Sigmoid colon (tissue), 4 donors: ENCODE data around the gene PAF1.

Experiments used
- CTCF ChIP-seq, 4 experiments: fragments of 450-650 bp in 3 of 4; fragments of 200-600 bp in 1 of 4; IDR thresholded peaks; one replicate each; pipeline ENCODE4 v1.5.1; 2016 to 2019; ENCODE audit warnings: antibody characterized with exemption in 4 of 4, mild to moderate bottlenecking in 3 of 4, moderate library complexity in 2 of 4
- EP300 ChIP-seq, 4 donors: sonication (generic); formaldehyde crosslinking; IDR thresholded peaks; one replicate each; pipeline ENCODE4 v1.6.1; 2017; ENCODE audit warnings: antibody characterized with exemption in 4 of 4
- POLR2A ChIP-seq, 2 donors: fragments of 450-650 bp; IDR thresholded peaks; one replicate each; pipeline ENCODE4 v1.6.1; 2016; ENCODE audit warnings: antibody characterized with exemption in 2 of 2, mild to moderate bottlenecking in 2 of 2, moderate library complexity in 2 of 2
- POLR2AphosphoS5 ChIP-seq, 4 donors: sonication (generic); formaldehyde crosslinking; IDR thresholded peaks; one replicate each; pipeline ENCODE4 v1.6.1; 2017; ENCODE audit warnings: antibody characterized with exemption in 4 of 4

- TF ChIP-seq CTCF (IDR thresholded peaks at IDR 0.05) (no peak), POLR2AphosphoS5 (IDR thresholded peaks at IDR 0.05) (no peak), POLR2A (IDR thresholded peaks at IDR 0.05) (no peak), EP300 (IDR thresholded peaks at IDR 0.05) (no peak)
These were observed 10.2 kb upstream of the PAF1 start for GRCh38 chr19:39401070-39401548.
